ENCODE measurements around the gene CYP2R1. TPM values are rescaled to one million over a fixed set of nuclear protein-coding genes. Genes with fewer than 3 reads are reported as not detected.

Gene CYP2R1
- total and polyA plus RNA-seq, 2 of the 13 experiments (the other 11 are each of a cell fraction or from before 2014, with no cell fraction given), result 0.59 to 0.60 TPM

DNA sequence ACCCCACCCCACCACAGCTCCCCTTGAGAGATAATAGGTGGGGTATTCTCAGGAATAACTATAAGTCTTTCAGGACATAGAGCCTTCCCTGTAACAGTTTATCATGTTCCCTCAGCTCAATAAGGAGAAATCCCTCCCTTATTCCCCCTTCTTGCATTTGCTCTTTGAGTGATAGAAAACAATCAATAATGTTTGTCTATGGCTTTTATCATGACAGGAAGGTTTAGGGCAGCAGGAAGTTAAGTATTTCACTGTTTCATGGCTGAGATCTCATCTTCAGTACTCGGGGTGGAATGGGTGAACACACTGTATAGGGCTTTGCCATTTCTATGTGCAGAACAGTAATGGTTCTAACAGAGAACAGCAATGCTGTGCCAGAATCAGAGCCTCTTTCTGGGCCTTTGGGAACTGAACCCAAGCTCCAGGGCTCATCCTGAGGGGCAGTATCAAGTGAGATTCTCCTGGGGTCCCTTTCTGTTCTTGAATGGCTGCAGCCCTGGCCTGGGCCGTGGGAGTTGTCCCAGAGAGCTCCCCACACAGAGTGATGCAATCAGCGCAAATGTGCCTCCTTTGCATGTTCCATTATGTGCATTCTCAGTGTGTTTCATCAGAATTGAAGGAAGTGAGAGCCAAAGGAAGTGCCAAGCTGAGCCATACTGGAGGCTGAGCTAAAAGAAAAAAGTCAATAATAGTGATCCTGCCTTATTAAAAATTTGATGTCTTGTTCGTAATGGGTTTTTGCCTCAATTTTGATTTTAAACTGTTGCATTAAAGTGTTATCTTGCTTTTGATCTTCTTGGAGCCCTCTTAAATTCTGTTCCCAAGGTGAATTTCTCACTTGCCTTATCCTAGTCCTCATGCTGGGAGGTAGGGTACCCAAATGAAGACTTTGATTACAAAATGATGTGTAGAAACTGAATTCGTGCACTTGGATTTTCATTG is 2.9 kb upstream of the CYP2R1 start (continued):
- TF ChIP-seq, protein P1, sequence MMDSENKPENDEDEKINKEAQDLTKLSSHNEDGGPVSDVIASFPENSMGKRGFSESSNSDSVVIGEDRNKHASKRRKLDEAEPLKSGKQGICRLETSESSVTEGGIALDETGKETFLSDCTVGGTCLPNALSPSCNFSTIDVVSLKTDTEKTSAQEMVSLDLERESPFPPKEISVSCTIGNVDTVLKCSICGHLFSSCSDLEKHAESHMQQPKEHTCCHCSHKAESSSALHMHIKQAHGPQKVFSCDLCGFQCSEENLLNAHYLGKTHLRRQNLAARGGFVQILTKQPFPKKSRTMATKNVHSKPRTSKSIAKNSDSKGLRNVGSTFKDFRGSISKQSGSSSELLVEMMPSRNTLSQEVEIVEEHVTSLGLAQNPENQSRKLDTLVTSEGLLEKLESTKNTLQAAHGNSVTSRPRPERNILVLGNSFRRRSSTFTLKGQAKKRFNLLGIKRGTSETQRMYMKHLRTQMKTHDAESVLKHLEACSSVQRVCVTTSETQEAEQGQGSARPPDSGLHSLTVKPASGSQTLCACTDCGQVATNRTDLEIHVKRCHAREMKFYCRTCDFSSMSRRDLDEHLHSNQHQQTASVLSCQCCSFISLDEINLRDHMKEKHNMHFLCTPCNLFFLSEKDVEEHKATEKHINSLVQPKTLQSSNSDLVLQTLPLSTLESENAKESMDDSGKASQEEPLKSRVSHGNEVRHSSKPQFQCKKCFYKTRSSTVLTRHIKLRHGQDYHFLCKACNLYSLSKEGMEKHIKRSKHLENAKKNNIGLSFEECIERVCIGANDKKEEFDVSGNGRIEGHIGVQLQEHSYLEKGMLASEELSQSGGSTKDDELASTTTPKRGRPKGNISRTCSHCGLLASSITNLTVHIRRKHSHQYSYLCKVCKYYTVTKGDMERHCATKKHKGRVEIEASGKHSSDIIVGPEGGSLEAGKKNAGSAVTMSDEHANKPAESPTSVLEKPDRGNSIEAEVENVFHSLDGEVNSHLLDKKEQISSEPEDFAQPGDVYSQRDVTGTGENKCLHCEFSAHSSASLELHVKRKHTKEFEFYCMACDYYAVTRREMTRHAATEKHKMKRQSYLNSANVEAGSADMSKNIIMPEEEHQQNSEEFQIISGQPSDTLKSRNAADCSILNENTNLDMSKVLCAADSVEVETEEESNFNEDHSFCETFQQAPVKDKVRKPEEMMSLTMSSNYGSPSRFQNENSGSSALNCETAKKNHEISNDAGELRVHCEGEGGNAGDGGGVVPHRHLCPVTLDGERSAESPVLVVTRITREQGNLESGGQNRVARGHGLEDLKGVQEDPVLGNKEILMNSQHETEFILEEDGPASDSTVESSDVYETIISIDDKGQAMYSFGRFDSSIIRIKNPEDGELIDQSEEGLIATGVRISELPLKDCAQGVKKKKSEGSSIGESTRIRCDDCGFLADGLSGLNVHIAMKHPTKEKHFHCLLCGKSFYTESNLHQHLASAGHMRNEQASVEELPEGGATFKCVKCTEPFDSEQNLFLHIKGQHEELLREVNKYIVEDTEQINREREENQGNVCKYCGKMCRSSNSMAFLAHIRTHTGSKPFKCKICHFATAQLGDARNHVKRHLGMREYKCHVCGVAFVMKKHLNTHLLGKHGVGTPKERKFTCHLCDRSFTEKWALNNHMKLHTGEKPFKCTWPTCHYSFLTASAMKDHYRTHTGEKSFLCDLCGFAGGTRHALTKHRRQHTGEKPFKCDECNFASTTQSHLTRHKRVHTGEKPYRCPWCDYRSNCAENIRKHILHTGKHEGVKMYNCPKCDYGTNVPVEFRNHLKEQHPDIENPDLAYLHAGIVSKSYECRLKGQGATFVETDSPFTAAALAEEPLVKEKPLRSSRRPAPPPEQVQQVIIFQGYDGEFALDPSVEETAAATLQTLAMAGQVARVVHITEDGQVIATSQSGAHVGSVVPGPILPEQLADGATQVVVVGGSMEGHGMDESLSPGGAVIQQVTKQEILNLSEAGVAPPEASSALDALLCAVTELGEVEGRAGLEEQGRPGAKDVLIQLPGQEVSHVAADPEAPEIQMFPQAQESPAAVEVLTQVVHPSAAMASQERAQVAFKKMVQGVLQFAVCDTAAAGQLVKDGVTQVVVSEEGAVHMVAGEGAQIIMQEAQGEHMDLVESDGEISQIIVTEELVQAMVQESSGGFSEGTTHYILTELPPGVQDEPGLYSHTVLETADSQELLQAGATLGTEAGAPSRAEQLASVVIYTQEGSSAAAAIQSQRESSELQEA (CRISPR knock-in tag; IDR thresholded peaks at IDR 0.05; ENCODE audit: not compliant biosample characterization), result no peak
- TF ChIP-seq SSRP1 (CRISPR knock-in tag; IDR thresholded peaks at IDR 0.05) (no peak), ZNF329 (CRISPR knock-in tag; IDR thresholded peaks at IDR 0.05; ENCODE audit: low read depth) (no peak), ZEB1 (IDR thresholded peaks at IDR 0.05; ENCODE audit: insufficient replicate concordance, low read depth) (no peak), KMT2B (CRISPR knock-in tag; IDR thresholded peaks at IDR 0.05) (no peak), HOXA7 (CRISPR knock-in tag; IDR thresholded peaks at IDR 0.05) (no peak), CEBPB (IDR thresholded peaks at IDR 0.05; ENCODE audit: borderline replicate concordance, low read depth, low read length) (peak; percentile 82), SALL1 (CRISPR knock-in tag; IDR thresholded peaks at IDR 0.05) (no peak)
- TF ChIP-seq, protein P2, sequence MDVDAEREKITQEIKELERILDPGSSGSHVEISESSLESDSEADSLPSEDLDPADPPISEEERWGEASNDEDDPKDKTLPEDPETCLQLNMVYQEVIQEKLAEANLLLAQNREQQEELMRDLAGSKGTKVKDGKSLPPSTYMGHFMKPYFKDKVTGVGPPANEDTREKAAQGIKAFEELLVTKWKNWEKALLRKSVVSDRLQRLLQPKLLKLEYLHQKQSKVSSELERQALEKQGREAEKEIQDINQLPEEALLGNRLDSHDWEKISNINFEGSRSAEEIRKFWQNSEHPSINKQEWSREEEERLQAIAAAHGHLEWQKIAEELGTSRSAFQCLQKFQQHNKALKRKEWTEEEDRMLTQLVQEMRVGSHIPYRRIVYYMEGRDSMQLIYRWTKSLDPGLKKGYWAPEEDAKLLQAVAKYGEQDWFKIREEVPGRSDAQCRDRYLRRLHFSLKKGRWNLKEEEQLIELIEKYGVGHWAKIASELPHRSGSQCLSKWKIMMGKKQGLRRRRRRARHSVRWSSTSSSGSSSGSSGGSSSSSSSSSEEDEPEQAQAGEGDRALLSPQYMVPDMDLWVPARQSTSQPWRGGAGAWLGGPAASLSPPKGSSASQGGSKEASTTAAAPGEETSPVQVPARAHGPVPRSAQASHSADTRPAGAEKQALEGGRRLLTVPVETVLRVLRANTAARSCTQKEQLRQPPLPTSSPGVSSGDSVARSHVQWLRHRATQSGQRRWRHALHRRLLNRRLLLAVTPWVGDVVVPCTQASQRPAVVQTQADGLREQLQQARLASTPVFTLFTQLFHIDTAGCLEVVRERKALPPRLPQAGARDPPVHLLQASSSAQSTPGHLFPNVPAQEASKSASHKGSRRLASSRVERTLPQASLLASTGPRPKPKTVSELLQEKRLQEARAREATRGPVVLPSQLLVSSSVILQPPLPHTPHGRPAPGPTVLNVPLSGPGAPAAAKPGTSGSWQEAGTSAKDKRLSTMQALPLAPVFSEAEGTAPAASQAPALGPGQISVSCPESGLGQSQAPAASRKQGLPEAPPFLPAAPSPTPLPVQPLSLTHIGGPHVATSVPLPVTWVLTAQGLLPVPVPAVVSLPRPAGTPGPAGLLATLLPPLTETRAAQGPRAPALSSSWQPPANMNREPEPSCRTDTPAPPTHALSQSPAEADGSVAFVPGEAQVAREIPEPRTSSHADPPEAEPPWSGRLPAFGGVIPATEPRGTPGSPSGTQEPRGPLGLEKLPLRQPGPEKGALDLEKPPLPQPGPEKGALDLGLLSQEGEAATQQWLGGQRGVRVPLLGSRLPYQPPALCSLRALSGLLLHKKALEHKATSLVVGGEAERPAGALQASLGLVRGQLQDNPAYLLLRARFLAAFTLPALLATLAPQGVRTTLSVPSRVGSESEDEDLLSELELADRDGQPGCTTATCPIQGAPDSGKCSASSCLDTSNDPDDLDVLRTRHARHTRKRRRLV (CRISPR knock-in tag; IDR thresholded peaks at IDR 0.05), result no peak
- TF ChIP-seq, protein P3, sequence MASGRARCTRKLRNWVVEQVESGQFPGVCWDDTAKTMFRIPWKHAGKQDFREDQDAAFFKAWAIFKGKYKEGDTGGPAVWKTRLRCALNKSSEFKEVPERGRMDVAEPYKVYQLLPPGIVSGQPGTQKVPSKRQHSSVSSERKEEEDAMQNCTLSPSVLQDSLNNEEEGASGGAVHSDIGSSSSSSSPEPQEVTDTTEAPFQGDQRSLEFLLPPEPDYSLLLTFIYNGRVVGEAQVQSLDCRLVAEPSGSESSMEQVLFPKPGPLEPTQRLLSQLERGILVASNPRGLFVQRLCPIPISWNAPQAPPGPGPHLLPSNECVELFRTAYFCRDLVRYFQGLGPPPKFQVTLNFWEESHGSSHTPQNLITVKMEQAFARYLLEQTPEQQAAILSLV (CRISPR knock-in tag; IDR thresholded peaks at IDR 0.05; ENCODE audit: borderline replicate concordance), result no peak
- TF ChIP-seq, protein P4, sequence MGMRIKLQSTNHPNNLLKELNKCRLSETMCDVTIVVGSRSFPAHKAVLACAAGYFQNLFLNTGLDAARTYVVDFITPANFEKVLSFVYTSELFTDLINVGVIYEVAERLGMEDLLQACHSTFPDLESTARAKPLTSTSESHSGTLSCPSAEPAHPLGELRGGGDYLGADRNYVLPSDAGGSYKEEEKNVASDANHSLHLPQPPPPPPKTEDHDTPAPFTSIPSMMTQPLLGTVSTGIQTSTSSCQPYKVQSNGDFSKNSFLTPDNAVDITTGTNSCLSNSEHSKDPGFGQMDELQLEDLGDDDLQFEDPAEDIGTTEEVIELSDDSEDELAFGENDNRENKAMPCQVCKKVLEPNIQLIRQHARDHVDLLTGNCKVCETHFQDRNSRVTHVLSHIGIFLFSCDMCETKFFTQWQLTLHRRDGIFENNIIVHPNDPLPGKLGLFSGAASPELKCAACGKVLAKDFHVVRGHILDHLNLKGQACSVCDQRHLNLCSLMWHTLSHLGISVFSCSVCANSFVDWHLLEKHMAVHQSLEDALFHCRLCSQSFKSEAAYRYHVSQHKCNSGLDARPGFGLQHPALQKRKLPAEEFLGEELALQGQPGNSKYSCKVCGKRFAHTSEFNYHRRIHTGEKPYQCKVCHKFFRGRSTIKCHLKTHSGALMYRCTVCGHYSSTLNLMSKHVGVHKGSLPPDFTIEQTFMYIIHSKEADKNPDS (CRISPR knock-in tag; IDR thresholded peaks at IDR 0.05), result no peak

Measured in HepG2 (cell line).